NCI-H2171 (cell line): ENCODE results near the gene ATR.
"Not testable (repeated sequence)": the region's sequence is repeated elsewhere in the genome, so short reads cannot be mapped to it uniquely, and the experiment has no call there.

ENCODE experiments used
- DNase-seq: peaks from one replicate; lab custom pipeline; 2025; lab: John Stamatoyannopoulos, UW

The ATR gene

GRCh38 chr3:142595141-142595540 is 16.6 kb upstream of the ATR start:
- DNase-seq, result no peak

- not testable (repeated sequence) for DNase-seq
Measured at GRCh38 chr3:142592268-142592667, 13.7 kb upstream of the ATR start.

GRCh38 chr3:142588703-142589102 is 10.2 kb upstream of the ATR start:
- DNase-seq, result no peak

GRCh38 chr3:142586803-142587406 is 8.4 kb upstream of the ATR start:
- peak; percentile 53 for DNase-seq

GRCh38 chr3:142581070-142581469 is 2.5 kb upstream of the ATR start:
- not testable (repeated sequence) for DNase-seq

- no peak for DNase-seq
Measured at GRCh38 chr3:142580061-142580423, 1.5 kb upstream of the ATR start.

- DNase-seq, result no peak
Measured at GRCh38 chr3:142577696-142578328, 721 bp downstream of the ATR start.

GRCh38 chr3:142576792-142577191 is 1.7 kb downstream of the ATR start:
- DNase-seq, result no peak

GRCh38 chr3:142574665-142575064 is 3.9 kb downstream of the ATR start:
- no peak for DNase-seq

- DNase-seq, result not testable (repeated sequence)
Measured at GRCh38 chr3:142574223-142574622, 4.3 kb downstream of the ATR start.

- DNase-seq, result not testable (repeated sequence)
Measured at GRCh38 chr3:142569422-142569821, 9.1 kb downstream of the ATR start.

- no peak for DNase-seq
Measured at GRCh38 chr3:142568393-142569017, 10.0 kb downstream of the ATR start.

- DNase-seq, result peak; percentile 34
Measured at GRCh38 chr3:142566096-142566495, 12.4 kb downstream of the ATR start.

GRCh38 chr3:142563496-142563997 is 15.0 kb downstream of the ATR start:
- no peak for DNase-seq

GRCh38 chr3:142560118-142560517 is 18.4 kb downstream of the ATR start:
- DNase-seq, result no peak

- DNase-seq, result no peak
Measured at GRCh38 chr3:142553741-142554140, 24.8 kb downstream of the ATR start.

- not testable (repeated sequence) for DNase-seq
Measured at GRCh38 chr3:142552579-142552978, 26.0 kb downstream of the ATR start.

- no peak for DNase-seq
Measured at GRCh38 chr3:142549986-142550385, 28.5 kb downstream of the ATR start.

GRCh38 chr3:142543307-142543706 is 35.2 kb downstream of the ATR start:
- DNase-seq, result no peak

- DNase-seq, result no peak
Measured at GRCh38 chr3:142542054-142542453, 36.5 kb downstream of the ATR start.

GRCh38 chr3:142536519-142536918 is 42.0 kb downstream of the ATR start:
- no peak for DNase-seq

GRCh38 chr3:142534543-142534942 is 44.0 kb downstream of the ATR start:
- no peak for DNase-seq

- DNase-seq, result no peak
Measured at GRCh38 chr3:142530296-142530695, 48.2 kb downstream of the ATR start.
